Stimulated activated CD4-positive, alpha-beta T cell treated with anti-CD3 and anti-CD28 coated beads, Interleukin-12 subunit alpha, Interleukin-12 subunit beta, amount 100 ng/mL, for 48 hours (primary cell): ENCODE measurements around the gene EPB41L4A.

Source experiments
- DNase-seq, 3 donors: peaks; one replicate each; pipeline ENCODE4 v3.0.0-alpha.2; 2020; ENCODE audit warnings: low read depth in 2 of 3, low spot score in 1 of 3

Gene EPB41L4A

GRCh38 chr5:112165897-112166737, 253.0 kb downstream of the EPB41L4A start:
- no peak for DNase-seq

GRCh38 chr5:112165399-112165798, 253.7 kb downstream of the EPB41L4A start:
- no peak for DNase-seq

GRCh38 chr5:112163435-112163834, 255.6 kb downstream of the EPB41L4A start:
- DNase-seq: no peak

- no peak for DNase-seq
Observed at GRCh38 chr5:112161392-112161748, 257.7 kb downstream of the EPB41L4A start.

- peak; percentile 87 to 93 (median 89) for DNase-seq
Observed at GRCh38 chr5:112160652-112161391, 258.3 kb downstream of the EPB41L4A start.

- no peak for DNase-seq
Observed at GRCh38 chr5:112159435-112159834, 259.6 kb downstream of the EPB41L4A start.

- no peak for DNase-seq
Observed at GRCh38 chr5:112156211-112156610, 262.9 kb downstream of the EPB41L4A start.

- no peak for DNase-seq
Observed at GRCh38 chr5:112154940-112155686, 264.0 kb downstream of the EPB41L4A start.

GRCh38 chr5:112149727-112150126, 269.4 kb downstream of the EPB41L4A start:
- no peak for DNase-seq

GRCh38 chr5:112146323-112147226, 272.5 kb downstream of the EPB41L4A start:
- DNase-seq: peak in 2 of 3 donors; percentile 25 to 52

GRCh38 chr5:112143690-112144089, 275.4 kb downstream of the EPB41L4A start:
- DNase-seq: no peak

- no peak for DNase-seq
Observed at GRCh38 chr5:112142769-112143270, 276.3 kb downstream of the EPB41L4A start.

GRCh38 chr5:112141582-112141981, 277.5 kb downstream of the EPB41L4A start:
- DNase-seq: no peak

- no peak for DNase-seq
Observed at GRCh38 chr5:112138526-112138925, 280.6 kb downstream of the EPB41L4A start.

- no peak for DNase-seq
Observed at GRCh38 chr5:112136773-112137172, 282.3 kb downstream of the EPB41L4A start.

- no peak for DNase-seq
Observed at GRCh38 chr5:112127861-112128260, 291.2 kb downstream of the EPB41L4A start.

- no peak for DNase-seq
Observed at GRCh38 chr5:112126982-112127381, 292.1 kb downstream of the EPB41L4A start.

GRCh38 chr5:112125903-112126302, 293.2 kb downstream of the EPB41L4A start:
- no peak for DNase-seq

- DNase-seq: no peak
Observed at GRCh38 chr5:112124788-112125187, 294.3 kb downstream of the EPB41L4A start.

GRCh38 chr5:112123086-112123485, 296.0 kb downstream of the EPB41L4A start:
- DNase-seq: no peak
